COLO668 (cell line): ENCODE measurements around the gene HSPB7.
"Not testable (repeated sequence)": the region's sequence is repeated elsewhere in the genome, so short reads cannot be mapped to it uniquely, and the experiment has no call there.

Source experiments
- DNase-seq: peaks from one replicate; lab custom pipeline; 2025; ENCODE audit not compliant: unreplicated experiment; lab: John Stamatoyannopoulos, UW

The HSPB7 gene

DNA sequence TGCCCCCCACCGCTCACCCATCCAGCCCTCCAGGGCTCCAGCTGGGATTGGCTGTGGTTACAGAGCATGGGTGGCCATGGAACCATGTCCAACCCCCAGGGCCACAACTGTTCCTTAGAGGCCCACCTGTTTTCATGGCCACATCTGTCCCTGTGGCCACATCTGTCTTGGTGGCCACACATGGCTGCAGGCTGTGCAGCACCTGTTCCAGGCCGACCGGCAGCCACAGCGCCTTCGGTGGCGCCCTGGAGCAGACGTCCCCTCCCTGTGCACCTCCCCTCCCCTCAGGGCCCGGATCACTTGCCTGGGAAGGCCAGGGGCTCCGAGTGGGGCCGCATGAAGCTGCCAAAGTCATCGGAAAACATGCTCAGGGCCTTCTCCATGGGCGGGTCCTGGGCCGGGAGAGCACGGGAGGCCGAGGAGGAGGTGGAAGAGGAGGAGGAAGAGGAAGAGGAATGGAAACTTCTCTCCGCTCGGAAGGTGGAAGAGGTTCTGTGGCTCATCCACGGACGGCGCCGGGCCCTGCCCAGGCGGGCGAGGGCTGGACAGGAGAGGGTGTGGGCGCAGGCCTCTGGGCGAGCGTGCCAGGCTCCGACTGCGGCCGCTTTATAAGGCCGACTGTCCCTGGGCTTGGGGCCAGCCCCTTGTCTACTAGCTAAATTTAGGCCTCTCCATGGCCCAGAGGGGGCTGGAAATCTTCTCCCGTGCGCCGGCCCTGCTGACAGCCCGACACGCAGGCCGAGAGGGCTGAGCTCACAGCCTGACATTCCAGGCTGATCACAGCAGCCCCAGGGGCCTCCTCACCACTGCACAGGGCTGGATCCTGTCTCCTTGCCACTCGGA, at the start of gene HSPB7:
HSPB7 (minus strand) TSS at position 583 of the 843 bp plus-strand sequence; CDS start at position 503, 80 bp downstream.
- DNase-seq: peak; percentile 26

DNA sequence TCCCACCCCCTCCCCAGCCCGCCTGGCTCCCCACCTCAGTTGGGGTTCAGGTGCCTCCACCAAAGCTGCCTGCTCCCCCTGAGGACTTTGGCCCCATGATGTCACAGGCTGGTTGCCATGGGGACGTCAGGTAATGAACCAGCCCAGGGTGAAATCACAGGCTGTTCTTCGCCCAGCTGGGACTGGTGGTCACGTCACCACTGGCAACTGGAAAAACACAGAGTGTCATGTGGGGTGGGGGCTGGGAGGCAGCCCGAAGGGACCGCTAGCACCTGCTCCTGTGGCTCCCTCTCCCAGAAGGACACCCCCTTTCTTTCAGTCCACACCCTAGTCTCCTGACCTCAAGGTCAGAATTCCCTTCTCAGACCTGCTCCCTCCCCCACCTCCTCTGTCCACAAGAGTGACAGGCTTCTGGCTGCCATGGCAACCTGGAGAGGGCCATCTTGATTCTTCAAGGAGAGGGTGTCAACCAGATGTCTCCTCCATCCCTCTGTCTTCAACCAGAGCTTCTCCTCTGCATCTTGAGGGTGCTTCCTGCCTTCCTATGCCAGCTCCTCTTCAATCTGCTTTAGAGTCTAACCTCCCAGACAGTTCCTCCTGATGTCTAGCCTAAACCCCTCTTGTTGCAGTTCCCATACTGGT, 49.4 kb upstream of the HSPB7 start:
- peak; percentile 87 for DNase-seq

DNA sequence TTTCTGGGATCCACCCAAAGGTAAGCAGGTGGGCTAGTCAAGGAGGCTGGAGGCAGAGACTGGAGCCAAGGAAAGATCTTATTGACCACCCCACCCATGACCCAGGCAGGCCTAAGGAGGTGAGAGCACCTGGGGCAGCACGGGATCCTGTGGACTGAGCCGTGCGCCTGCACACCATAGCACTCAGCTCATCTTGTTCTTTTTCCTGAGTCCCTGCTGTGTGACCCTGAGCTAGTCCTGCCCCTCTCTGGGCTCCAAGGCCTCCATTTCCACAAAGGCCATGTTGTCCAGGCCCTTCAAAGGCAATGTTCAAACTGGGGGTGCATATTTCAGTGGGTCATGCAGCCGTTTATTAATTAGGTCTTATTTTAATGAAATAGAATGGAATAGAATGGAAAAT, 48.4 kb upstream of the HSPB7 start:
- no peak for DNase-seq

DNA sequence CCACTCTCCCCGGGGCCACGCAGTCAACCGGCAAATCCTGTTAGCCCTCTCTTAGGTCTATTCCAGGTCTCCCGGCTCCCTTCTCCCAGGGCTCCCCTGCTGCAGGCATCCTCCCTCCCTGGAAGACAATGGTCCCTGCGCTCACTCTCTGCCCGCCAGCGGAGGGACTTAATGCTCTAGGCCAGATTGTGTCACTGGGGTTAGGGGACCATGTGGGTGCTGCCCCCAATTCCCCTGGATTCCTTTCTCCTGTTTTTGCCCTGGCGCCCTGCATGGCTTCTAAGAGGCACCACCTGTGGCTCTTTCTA, 47.4 kb upstream of the HSPB7 start:
- DNase-seq: no peak

DNA sequence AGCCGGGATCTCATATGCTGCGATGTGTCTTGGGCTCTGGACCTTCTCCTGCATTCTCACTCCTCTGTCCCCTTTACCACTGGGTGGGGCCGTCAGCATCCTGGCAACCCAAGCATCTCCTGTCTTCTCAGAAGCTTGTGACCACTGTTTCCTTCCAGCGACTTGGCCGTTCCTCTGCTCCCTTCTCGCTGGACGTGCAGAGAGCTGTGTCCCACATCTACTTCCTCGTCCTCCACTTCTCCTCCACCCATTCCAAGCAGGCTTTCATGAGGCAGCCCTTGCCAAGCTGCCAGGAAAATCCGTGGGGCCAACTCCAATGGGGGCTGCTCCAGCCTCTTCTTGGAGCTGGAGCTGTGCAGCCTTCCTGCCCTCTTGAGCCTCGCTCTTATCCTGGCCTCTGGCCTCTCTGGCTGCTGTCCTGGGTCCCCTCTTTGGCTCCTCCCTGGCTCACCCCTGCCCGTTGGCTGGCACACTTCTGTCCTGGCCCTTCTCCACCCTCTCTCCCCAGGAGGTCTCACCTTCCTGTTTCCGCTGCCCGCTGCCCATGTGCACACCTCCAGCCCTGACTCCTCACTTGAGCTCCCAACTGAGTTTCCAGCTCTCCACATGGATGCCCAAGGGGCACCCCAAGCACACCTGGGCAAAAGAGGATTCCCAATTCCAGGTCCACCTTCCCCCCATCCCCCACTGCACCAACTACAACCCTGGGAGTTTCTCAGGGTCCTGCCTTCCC, 46.9 kb upstream of the HSPB7 start:
- no peak for DNase-seq

DNA sequence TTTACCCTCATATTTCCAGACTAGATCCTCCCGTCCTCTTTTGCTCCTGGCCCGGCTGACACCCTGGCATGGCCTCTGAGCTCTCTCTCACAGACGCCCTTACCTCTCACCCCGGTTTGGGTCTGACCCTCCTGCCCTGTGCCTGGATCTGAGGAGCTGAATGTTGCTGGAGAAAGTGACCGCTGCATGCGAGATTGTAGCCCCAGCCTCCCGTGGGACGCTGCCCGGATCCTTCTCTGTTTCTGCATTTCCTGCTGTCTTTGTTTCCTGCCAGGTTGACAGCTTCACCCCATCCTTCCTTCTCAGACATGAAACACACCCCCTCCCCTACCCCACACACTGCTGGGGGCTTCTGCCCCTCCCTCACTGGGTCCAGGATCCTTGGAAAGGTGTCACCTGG, 46.1 kb upstream of the HSPB7 start:
- DNase-seq: no peak

DNA sequence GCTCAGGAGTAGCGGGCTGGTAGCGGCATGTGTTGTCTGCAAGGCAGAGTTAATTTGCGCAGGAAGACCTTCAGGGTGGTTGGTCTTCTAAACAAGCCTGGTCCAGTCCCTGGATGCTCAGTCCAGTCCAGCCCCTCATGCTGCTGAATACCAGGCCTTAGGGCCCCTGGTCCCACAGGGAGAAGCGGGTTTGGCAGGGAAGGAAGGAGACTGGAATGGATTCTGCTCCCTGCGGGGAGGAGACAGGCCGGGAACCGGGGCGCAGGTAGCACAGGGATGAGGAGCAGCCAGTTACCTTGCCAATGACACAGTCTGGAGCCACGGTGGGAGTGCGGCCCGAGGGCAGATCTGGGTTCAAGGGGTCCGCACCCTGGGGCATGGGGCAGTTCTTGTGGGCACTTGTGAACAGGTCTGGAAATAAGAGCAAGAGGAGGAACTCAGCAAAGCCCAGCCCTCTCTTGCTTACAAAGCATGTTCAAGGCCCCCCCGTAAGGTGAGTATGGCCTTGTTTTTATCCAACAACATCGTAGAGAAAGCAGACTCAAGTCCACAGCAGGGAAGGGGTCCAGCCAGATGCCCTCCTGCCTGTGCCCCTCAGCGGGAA, 45.5 kb upstream of the HSPB7 start:
- no peak for DNase-seq

DNA sequence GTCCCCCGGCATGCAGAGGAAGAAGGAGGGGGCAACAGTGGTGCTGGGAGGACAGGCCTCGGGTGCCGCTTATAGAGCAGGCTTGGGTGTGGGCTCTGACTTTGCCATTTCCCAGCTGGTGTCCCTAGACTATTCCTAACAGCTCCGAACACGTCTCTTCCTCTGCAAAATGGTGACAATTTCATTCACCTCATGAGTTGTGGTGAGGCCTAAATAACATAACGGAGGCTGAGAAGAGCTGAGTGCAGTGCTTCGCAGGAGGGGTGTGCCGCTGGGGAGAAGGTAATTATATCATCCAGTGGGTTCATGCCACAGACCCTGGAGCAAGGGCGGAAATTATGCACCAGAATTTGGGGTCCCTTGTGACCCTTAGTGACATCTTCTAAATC, 44.8 kb upstream of the HSPB7 start:
- DNase-seq: not testable (repeated sequence)

DNA sequence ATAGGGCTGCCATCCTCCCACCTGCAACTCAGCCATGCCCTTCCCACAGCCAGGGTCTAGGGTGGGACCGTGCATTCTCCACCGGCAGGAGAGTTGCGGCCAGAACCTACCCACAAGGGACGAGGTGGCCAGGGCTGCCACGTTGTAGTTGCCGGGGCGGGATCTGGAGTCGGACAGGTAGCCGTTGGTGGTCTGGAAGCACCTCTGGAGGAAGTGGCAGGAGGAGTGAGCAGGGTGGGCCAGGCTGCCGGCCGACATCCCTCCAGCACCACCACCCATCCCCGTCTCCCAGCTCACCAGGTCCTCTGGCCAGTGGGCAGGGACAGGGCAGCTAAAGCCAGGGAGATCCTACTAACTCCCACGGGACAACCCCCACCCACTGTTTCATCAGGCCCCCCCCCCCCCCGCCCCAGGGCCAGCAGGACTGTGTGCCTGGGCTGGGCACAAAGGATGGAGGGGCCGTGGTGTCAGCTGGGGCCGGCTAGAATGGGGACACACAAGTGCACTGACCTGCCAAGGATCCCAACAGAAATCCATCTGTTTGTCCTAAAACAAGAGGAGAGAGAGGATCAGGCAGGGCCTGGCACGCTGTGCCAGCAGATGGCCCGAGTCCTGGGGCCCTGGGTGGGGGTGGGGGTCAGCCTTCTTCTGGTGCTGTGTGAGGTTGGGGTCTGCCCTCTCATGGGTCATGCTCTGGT, 44.3 kb upstream of the HSPB7 start:
- not testable (repeated sequence) for DNase-seq

DNA sequence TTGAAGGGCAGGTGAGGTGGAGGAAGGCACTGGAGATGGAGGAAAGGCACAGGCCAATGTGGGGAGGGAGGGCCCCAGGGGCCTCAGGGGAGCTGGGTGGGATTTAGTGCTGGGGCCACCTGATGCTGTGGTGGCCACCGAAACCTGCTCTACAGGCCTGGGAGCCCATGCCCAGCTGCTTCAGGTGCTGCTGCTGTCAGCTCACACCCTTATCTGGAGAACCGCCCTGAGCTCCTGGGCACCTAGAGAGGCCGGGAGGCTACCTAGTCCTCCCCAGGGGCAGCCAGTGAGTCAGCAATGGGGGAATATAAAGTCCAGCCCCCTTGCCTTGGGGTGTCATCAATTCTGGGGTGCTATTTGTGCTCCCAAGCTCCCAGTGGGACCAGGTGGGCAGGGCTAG, 43.4 kb upstream of the HSPB7 start:
- no peak for DNase-seq

DNA sequence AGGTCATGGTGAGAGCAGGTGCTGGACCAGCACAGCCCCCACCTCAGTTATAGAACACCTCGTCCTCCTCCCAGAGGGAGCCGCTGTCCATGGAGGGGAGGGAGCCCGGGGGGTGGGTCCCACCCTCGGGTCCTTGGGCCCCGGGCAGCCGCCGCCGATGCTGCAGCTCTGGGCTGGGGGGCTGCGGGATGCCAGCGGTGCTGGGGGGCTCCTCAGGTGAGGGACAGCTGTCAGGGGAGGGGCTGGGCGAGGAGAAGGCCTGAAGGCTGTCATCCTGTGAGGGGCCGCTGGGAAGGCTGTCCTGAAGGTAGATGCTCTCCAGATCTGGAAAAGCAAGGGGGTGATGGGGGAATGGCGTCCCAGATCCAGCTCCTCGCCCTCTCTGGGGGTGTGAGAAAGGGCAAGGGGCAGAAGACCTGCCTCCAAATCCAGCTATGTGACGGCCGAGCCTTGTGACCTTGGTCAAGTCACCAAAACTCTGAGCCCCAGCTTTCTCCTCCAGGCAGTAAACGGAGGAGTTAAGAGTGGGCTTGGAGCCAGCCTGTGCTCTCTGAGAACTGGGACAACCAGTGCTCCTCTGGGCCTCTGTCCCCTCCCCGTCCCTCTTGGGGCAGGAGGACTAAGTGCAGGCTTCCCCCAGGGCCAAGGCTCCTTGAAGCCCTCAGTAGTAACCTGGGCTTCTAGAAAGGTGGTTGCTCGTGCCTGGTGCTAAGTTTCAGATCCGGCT, 40.7 kb upstream of the HSPB7 start:
- DNase-seq: not testable (repeated sequence)

DNA sequence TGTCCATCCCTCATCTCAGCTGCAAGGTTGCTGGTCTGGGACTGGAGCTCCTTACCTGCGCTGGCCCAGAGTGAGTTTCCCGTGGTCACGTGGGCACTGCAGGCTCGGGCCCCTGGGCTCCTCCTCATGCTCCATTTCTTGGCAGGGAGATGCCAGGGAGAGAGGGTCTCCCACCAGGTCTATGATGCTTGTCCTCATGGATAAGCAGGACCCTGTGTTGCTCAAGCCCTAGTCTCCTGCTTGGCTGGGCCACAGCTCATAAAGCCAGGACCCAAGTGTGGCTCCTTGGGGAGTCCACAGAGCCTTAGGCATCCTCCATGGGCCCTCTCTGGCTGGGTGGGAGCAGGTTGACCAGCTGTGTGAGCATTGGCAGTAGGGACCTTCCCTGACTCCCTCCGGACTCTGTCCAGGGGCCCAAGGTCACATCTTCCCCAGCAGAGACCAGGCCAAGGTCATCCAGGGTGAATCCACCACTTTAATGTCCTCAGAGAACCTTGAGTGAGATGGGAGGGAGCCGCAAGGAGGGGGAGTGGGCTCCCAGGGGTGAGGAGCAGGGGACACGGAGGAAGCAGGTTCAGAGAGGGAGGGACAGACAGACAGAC, 39.6 kb upstream of the HSPB7 start:
- not testable (repeated sequence) for DNase-seq

DNA sequence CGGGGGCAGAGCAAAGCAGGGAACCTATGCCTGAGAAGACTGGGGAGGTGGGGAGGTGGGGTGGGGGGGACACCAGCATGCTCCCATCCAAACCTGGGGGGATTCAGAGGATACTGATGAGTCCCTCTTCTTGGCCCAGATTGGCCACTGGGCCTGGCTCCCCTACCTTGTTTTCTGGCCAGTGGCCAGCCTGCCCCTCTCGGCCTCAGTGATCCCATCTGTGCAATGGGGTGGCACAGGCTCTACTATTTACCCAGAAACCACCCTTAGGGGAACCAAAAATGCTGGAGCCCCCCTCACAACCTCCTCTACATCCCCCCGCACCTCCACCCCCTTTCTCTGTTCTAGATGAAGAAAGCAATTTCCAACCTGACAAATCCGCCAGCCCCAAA, 38.7 kb upstream of the HSPB7 start:
- DNase-seq: not testable (repeated sequence)

DNA sequence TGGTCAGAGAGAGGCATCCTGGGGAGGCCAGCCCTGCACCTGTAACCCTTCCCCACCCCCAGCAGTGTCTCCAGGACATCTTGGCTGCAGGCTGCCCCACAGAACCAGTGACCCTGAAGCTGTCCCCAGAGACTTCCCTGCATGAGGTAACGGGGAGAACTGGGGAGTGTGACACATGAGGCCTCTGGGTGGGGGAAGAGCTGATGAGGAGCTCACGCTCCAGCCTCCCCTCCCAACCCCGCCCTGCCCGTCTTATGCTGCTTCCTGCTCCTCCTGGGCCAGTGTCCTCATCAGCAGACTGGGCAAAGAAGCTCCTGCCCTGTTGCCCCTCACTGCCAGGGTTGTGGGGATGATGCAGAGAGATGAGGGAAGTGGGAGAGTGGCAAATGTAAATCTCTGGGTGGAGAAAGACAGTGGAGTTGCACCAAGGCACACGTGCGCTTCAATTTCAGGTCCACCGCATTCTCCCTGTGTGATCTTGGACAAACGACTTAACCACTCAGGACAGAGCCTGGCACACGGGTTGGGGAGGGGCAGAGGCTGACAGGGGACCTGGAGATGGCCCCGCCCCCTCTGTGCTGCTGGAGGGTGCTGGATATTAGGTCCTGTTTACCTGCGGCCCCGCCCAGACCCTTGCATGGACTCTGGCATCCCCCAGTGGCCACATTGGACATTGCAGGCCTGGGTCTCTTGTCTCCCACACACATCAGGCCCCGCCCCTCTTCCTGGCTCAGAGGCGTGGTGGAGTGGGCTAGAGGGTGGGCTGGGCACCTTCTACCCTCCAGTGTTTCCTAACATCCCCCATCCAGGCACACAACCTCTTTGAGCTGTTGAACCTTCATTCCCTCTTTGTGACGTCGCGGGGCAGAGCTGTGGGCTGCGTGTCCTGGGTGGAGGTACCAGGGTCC, 38.0 kb upstream of the HSPB7 start:
- DNase-seq: peak; percentile 94

DNA sequence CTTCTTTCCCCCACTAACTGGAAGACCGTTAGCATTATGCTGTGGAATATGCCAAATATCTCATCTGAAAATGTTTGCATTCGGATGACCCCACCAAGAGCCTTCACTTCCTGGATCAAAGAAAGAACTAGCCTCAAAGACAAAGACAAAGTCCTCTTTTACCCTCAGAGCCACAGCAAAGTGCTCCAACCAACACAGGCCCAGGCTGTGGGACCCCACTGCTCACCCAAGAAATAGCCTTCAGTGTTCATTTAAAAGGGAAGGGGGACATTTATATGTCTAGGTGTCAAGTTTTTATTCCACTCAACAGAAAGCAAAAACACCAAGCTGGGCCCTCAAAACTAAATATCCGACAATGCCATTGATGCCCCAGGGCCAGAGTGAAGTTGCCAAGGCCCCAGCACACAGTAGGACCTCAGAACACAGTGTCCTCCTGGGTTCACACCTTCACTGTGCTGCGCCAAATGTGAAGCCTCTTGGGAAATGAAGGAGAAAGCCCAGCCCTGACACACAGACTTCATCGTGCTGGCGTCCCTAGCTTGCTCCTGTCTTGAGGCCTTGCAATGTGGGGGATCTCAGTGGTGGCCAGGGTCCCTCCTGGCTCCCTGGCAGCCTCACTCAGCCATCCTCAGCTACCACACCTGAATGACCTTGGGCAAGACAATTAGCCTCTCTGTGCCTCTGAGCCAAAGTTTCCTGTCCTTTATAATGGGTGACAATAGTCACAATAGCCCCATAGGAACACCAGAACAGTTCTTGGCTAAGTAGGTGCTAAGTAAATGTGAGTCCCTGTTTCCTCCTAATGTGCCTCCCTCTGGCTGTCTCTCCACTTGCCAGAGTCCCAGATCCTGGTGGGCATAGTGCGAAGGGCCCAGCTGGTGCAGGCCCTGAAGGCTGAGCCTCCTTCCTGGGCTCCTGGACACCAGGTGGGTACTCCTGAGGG, 37.0 kb upstream of the HSPB7 start:
- no peak for DNase-seq

DNA sequence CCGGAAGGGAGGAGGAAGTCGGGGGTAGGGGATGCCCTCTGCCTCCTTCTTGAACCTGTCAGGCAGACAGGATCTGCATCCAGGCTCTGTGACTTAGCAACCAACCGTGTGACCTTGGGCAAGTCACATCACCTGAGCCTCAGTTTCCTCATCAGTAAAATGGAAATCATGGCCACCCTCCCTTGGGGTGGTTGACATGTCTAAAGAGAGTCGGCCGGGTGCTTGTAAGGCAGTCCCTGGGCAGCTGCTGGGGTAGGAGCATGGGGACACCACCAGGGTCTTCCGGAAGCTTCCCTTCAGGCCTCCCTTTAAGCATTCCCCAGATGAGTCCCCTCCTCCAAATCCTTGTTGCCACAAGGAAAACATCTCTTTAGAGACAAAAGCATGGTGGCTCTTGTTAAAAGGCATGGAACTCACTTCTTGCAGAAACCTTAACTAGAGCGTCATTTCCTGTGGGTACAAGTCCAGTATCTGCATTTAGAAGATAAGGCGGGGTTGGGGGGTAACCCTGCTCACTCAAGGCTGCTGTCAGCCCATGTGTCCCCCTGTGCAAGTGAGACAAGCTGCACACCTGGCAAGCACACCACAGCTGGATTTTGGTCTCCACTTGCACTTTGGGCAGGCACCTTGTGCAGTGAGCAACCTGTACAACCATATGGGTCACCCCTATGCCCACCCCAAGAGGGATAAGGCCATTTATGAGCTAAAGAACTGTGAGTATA, 36.1 kb upstream of the HSPB7 start:
- no peak for DNase-seq

DNA sequence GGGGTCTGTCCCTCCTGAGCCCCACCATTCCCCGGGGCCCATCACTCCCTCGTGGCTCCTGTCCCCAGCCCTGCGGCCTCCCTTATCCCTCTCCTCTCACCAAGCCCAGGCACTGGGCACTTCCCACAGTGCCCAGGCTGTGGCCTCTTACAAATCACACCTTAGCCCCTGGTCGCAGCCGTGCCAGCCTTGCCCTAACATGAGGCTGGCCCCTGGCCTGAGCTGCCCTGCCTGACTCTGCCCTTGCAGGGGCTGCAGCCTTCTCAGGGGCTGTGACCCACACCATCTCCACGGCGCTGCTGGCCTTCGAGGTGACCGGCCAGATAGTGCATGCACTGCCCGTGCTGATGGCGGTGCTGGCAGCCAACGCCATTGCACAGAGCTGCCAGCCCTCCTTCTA, 34.1 kb upstream of the HSPB7 start:
- DNase-seq: not testable (repeated sequence)
